Measurements from ENCODE around the gene RNASEH2B.

RNASEH2B gene

DNA sequence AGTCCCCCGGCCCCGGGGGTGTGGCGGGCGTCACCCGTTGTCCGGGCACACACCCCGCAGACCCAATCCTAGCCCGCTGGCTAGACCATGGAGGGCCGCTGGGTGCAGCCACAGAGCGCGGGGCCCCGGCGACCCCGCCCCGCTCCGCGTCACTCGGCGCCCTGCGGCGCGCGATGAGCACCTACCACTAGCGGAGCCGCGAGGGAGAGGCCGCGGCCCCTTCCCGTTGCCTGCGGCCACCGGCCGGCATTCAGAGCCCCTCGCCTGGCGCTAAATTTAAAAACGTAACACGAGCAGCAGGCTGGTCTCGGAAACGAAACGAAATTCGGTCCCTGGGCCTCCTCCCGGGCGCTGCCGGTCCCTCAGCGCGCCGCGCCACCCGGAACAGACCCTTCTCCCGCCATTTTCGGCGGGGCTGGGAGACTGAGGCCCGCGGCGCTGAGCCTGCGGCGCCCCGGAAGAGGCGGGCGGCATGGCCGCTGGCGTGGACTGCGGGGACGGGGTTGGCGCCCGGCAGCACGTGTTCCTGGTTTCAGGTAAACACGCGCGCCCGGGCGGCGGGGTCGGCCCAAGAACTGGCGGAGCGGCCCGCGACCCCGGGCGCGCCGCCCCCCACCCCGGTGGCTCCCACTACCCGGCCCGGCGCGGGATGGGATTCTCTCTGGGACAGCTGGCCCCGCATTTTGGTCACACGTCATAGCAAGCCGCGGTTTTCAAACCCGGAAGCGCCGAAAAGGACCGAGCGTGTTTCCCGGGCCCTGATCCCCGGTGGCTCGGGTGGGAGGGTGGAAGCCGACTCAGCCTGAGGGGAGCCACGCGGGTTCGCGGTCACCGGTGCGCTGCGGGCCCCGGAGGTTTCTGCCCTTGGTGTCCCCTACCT, at the start of gene RNASEH2B:
Gene RNASEH2B, plus strand, starts transcription at position 187 of the 880 bp plus-strand sequence. Its CDS starts 286 bp downstream, at position 473.
- peak; percentile 21 for DNase-seq (ENCODE audit: low read depth)

- no peak for DNase-seq (ENCODE audit: low read depth)
Observed at GRCh38 chr13:50864492-50864891, 45.1 kb upstream of the RNASEH2B start.

DNA sequence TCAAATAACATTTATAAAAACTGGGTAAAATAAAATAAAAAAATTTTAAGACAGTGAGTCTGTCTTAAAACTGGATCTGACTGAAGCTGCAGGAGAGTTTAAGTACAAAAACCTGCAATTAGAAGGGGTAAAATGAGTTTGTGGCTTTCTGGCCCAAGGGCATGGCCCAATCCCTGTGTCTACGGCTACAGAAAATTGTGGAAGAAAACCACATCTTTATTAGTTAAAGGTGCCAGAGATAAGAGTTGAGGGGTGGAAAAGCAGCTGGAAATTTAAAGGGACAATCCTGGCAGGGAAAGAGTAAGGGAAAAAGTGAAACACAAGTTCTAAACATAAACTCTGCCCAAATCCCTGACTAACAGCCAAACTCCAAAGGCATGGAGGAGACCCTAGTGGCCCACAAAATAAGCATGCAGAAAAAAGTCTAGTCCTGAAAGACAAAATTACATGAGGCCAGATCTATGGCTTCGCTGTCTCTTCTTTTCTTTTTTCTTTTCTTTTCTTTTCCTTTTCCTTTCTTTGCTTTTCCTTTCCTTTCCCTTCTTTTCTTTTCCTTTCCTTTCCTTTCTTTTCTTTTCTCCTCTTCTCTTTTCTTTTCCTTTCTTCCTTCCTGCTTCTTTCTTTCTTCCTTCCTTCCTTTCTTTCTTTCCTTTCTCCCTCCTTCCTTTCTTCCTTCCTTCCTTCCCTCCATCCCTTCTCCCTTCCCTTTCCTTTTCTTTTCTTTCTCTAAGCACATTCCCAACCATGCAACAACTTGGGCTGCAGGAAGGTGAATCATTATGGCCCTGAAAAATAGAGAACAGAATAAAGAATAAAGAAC, 42.6 kb upstream of the RNASEH2B start:
- DNase-seq (ENCODE audit: low read depth) = no peak

DNA sequence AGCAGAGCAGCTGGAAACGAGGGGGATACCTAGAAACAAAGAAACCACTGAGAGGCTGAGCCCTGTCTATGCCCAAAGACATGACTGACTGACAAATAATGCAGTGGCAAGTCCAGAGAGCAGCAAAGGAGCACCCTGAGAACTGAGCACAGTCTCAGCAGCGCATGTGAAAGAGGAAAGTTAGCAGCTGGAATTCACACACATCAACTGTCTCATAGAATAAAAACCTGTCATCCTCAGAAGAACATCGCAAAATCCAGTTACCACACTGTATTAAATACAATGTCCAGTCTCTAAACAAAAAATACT, 42.0 kb upstream of the RNASEH2B start:
- no peak for DNase-seq (ENCODE audit: low read depth)

DNA sequence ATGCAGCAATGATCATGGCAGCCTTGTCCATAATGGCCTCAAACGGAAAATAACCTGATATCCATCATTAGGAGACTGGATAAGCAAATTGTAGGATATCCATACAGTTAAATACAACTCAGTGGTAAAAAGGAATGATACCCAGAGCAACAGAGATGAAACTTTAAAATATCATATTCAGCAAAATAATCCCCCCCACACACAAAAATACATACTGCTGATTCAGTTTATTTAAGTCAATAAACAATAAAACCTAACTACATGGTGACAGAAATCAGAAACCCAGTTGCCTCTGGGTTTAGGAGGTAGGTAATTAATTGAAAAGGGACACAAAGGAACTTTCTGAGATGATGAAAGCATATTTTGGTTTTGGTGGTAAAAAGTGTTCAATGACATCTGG, 38.2 kb upstream of the RNASEH2B start:
- no peak for DNase-seq (ENCODE audit: low read depth)

DNA sequence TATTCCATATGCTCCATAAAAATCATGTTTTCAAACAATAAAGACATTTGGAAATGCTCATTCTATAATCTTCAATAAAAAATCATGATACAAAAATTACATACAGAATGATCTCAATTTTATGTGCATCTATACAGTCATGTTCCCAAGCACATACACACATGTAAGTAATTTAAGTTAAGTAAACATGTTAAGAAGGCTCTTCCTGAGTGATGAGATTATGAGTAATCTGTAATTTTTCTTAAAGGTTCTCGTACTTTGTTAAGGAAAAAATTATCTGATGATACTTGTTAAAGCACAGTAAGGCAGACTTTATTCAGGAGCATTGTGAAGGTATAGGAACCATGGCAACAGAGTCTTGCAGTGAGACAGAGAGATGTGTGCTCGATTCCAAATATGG, 36.1 kb upstream of the RNASEH2B start:
- no peak for DNase-seq (ENCODE audit: low read depth)

DNA sequence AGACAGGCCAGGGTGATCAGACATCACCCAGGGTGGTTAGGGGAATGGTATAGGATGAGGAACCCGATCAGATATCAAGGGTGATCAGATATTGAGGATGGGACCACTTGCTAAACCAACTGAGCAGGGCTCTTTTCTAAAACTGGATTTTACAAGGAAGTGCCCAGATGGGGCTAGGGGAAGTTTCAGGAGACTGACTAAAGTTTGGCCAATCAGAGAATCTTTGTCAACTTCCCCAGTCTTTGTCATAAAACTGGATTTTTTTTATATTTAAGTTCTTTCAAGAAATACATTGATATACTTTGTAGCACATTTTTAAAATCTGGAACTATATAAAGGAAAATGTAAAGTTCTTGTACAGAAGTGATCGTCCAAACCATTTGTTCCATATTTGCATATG, 35.6 kb upstream of the RNASEH2B start:
- no peak for DNase-seq (ENCODE audit: low read depth)

DNA sequence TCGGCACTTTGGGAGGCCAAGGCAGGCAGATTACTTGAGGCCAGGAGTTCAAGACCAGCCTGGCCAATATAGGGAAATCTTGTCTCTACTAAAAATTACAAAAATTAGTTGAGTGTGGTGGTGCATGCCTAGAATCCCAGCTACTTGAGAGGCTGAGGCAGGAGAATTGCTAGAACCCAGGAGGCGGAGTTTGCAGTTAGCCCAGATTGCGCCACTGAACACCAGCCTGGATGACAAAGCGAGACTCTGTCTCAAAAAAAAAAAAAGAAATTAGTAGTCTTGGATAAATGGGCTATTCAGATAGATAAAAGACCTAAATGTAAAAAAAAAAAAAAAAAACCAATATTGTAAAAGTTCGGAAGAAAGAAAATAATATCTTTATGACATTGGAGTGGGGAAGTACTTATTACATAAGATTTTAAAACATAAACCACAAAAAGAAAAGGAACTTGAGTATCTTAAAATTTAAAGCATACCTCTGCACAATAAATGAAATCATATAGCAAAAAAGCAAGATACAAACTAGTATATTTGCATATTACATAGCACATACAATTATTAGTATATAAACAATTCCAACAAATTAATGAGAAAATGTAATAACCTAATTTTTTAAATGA, 26.7 kb upstream of the RNASEH2B start:
- no peak for DNase-seq (ENCODE audit: low read depth)

- no peak for DNase-seq (ENCODE audit: low read depth)
Observed at GRCh38 chr13:50883728-50884127, 25.9 kb upstream of the RNASEH2B start.

GRCh38 chr13:50884265-50884664, 25.3 kb upstream of the RNASEH2B start:
- no peak for DNase-seq (ENCODE audit: low read depth)

- DNase-seq (ENCODE audit: low read depth) = no peak
Observed at GRCh38 chr13:50887151-50887550, 22.4 kb upstream of the RNASEH2B start.

DNA sequence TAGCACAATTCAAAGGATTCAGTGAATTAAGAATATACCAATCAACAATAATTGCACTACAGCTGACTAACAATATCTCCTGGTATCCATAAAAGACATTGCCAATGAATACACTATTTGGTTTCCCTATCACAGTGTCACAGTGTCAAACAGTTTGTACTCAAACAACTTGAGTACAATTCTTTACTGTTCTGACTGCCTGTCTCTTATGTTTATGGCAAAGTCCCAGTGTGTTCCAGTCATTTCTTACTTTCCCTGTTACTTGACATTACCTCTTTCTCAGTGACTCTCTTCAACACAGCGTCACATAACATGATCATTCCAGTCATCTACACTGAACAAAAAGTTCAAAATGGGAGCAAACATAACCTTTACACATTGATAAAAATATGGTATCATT, 21.2 kb upstream of the RNASEH2B start:
- no peak for DNase-seq (ENCODE audit: low read depth)

GRCh38 chr13:50889317-50889716, 20.3 kb upstream of the RNASEH2B start:
- DNase-seq (ENCODE audit: low read depth) = no peak

DNA sequence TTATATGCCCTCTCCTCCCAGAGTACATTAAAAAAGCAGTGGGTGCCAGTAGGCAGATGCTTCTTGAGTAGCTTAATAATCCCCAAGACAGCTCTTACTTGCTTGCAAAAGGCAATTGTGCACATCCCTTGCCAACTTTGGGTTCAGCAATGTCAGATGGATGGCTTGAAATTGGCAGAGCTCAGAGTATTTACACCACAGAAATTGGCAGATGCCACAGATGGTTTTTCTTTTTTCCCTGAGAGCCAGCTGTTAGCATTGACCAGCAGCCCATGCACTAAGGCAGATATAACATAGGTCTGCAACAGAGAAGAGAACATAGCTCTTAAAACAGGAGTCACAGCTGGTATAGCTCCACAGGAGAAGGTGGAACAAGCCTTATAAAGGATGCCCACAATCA, 18.4 kb upstream of the RNASEH2B start:
- DNase-seq (ENCODE audit: low read depth) = no peak

DNA sequence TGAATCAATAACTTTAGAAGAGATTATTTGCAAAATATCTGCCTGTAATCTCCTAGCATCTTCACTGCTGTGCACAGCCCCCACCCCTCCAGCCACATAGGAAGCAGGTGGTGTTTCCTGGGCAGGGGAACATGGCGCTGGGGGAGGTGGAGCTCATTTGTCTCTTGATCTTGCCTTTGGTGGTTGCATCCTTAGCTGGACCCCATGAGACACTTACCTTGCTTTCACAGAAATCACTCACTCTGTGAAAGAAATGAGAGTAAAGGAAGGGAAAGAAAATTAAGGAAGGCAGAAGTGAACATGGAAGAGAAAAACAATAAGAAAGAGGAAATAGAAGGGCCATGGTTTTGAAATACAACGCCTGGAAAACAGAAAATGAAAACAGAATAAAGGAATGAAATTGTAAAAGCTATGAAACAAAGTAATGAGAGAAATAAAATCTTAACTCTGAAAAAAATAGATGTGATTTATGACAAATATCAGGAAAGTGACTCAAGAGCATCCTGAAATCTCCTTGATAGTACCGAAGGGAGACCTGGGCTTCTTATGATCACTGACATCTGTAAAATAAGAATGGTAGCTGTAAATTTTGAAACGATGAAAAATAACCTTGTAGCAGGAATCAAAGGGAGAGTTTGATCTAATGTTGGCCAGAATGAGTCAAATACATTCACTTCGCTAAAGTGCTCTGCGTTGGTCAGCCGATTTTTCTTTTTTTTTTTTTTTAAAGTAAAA, 17.2 kb upstream of the RNASEH2B start:
- no peak for DNase-seq (ENCODE audit: low read depth)

- DNase-seq (ENCODE audit: low read depth) = no peak
Observed at GRCh38 chr13:50893211-50893852, 16.3 kb upstream of the RNASEH2B start.

DNA sequence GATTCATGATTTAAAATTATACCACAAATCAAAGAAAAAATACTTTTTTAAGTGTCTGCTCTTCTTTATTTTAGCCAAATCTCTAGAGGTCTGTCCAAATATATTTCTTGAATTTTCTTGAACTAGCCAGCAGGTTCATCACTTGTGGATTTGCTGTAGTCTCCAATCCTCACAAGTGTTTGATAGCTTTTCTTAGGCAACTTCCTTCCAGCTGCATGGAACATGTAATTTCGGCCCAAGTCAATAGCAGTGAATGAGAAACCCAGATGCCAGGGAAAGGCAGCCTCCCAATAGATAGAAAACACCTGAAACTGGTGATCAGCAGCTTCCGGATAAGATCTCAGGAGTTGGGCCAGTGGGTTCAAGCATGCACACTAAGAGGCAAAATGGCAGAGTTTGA, 15.6 kb upstream of the RNASEH2B start:
- DNase-seq (ENCODE audit: low read depth) = no peak

GRCh38 chr13:50894504-50894903, 15.1 kb upstream of the RNASEH2B start:
- DNase-seq (ENCODE audit: low read depth) = no peak

DNA sequence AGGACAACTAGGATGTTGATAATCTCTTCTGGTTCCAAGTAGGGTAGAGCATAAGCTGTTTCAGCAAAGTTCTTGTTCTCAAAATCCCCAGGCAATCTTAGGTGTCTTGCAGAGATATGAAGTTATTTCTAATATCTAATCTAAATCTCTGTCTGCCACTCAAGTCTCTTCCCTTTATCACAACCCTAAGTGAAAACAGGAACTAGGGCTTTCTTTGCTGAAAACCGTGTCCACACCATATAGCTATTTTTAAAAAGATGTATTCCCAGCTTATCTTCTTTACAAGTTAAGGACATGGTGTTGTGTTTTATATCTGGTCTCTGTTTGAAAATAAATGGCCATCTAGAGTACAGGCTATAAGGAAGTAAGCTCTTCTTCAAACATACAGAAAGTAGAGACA, 11.3 kb upstream of the RNASEH2B start:
- no peak for DNase-seq (ENCODE audit: low read depth)

DNA sequence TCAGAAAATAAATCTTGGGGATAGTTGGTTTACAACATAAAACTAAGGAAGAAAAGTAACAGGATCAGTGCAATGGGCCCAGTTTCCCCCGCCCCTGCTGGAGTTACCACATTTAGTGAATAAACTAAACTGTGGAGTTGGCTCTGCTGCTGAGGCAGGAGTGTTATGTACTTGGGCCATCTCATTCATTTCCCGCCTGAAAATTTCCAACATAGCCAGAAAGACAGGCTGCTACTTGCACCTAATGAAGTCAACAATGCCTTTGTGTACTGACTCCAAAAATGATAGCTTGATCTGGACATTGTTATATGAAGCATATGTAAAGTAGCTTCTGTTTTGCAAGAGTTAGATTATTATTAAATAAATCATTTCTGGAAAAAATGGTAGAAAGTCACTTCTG, 7.9 kb upstream of the RNASEH2B start:
- DNase-seq (ENCODE audit: low read depth) = no peak

DNA sequence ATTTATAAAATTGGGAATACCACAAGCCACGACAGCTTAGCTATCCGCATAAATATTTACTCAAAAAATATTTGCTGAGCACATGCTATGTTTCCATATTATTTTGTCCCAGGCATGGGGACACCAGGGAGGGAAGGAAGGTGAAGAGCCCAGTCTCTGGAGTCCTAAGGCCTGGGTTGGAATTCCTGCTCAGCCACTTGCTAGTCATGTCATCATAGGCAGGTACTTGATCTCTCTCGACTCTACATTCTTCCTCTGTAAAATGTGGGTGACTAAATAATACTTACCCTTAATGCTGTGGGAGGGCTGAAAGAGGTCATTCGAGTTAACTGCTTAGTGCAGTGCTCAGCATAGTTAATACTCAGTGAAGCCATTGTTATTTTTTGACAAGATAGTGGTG, 4.3 kb upstream of the RNASEH2B start:
- DNase-seq (ENCODE audit: low read depth) = no peak

DNA sequence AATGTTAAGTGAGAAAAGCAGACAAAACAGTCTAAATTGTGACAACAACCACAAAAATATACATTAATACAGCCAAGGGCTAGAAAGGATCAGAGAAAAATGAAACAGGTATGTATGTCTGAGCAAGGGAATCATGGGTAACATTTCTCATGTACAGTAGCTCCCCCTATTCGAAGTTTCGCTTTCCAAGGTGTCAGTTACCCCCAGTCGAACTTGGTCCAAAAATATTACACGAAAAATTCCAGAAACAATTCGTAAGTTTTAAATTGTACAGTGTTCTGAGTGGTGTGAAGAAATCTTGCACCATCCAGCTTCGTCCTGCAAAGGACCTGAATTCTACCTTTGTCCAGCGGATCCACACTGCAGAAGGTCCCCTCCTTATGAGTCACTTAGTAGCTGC, 1.8 kb upstream of the RNASEH2B start:
- no peak for DNase-seq (ENCODE audit: low read depth)

Data from fibroblast of the conjunctiva (primary cell).